K562 (cell line): Measurements from ENCODE around the gene ADK. TPM values are rescaled to one million over a fixed set of nuclear protein-coding genes. Genes with fewer than 3 reads are reported as not detected.

Experiments
- ADNP ChIP-seq: fragments of 200-800 bp; sonication (Bioruptor generic); IDR thresholded peaks from 2 replicates; pipeline ENCODE4 v1.6.1; 2016; ENCODE audit warnings: missing genetic modification characterization, missing compliant biosample characterization
- ARID3B ChIP-seq: fragments of 250-450 bp; sonication (Bioruptor Pico); IDR thresholded peaks from 2 replicates; pipeline ENCODE4 v1.4.0; 2020; ENCODE audit warnings: borderline replicate concordance
- CBX1 ChIP-seq: sonication (generic); IDR thresholded peaks from 2 replicates; pipeline ENCODE4 v1.6.1; 2016; ENCODE audit warnings: antibody characterized with exemption, low read depth, mild to moderate bottlenecking
- CREB5 ChIP-seq: fragments of 250-450 bp; sonication (Bioruptor Pico); IDR thresholded peaks from 2 replicates; pipeline ENCODE4 v1.5.0; 2020; ENCODE audit warnings: mild to moderate bottlenecking
- ESRRB ChIP-seq: fragments of 250-450 bp; sonication (Bioruptor Pico); IDR thresholded peaks from 2 replicates; pipeline ENCODE4 v1.5.0; 2020; ENCODE audit warnings: mild to moderate bottlenecking, moderate library complexity, borderline replicate concordance
- HLTF ChIP-seq: fragments of 450-650 bp; IDR thresholded peaks from 2 replicates; pipeline ENCODE4 v1.6.1; 2016
- HOMEZ ChIP-seq: fragments of 250-450 bp; sonication (Bioruptor Pico); IDR thresholded peaks from 2 replicates; pipeline ENCODE4 v1.4.0; 2020; ENCODE audit warnings: mild to moderate bottlenecking, moderate library complexity
- NFRKB ChIP-seq: fragments of 450-650 bp; IDR thresholded peaks from 2 replicates; pipeline ENCODE4 v1.6.1; 2016; ENCODE audit warnings: low read depth
- POLR2AphosphoS5 ChIP-seq: IDR thresholded peaks from 2 replicates; pipeline ENCODE4 v1.6.1; 2011; ENCODE audit warnings: mild to moderate bottlenecking, low read depth, low read length, moderate library complexity; ENCODE audit not compliant: control insufficient read depth, insufficient read depth
- POLR2H ChIP-seq: IDR thresholded peaks from 2 replicates; pipeline ENCODE4 v1.6.1; 2016; ENCODE audit warnings: missing genetic modification characterization, low read depth, mild to moderate bottlenecking, control low read depth, missing compliant biosample characterization, moderate library complexity
- SNRNP70 ChIP-seq: fragments of 200-400 bp; formaldehyde crosslinking; optimal IDR thresholded peaks from 2 replicates; pipeline ENCODE3; 2017; ENCODE audit warnings: low read depth, low read length
- SRF ChIP-seq, 2 experiments: fragments of 250-450, 450-650 bp in 1 of 2; sonication (Bioruptor Pico) in 1 of 2; sonication (generic) in 1 of 2; formaldehyde crosslinking; IDR thresholded peaks; 2 replicates each; pipeline versions ENCODE4 v1.5.0 to v1.5.1; 2020 to 2022; ENCODE audit warnings: mild to moderate bottlenecking in 1 of 2, missing genetic modification reagents in 1 of 2
- TEAD2 ChIP-seq: fragments of 450-650 bp; IDR thresholded peaks from 2 replicates; pipeline ENCODE4 v1.6.1; 2016; ENCODE audit warnings: missing genetic modification characterization, control low read depth, missing compliant biosample characterization
- TFAP4 ChIP-seq: sonication (generic); formaldehyde crosslinking; IDR thresholded peaks from 2 replicates; pipeline ENCODE4 v1.8.0; 2022; ENCODE audit warnings: missing genetic modification reagents, mild to moderate bottlenecking, moderate library complexity, borderline replicate concordance
- TSHZ1 ChIP-seq: fragments of 250-450 bp; sonication (Bioruptor Pico); IDR thresholded peaks from 2 replicates; pipeline ENCODE4 v1.4.0; 2020; ENCODE audit warnings: mild to moderate bottlenecking, moderate library complexity
- ZNF146 ChIP-seq: IDR thresholded peaks from one replicate; pipeline ENCODE4 v1.6.1; 2018; ENCODE audit warnings: missing compliant biosample characterization; ENCODE audit not compliant: unreplicated experiment
- ZNF212 ChIP-seq: fragments of 450-650 bp; formaldehyde crosslinking; IDR thresholded peaks from 2 replicates; pipeline ENCODE4 v1.4.0; 2020; ENCODE audit warnings: mild to moderate bottlenecking
- ZNF282 ChIP-seq: sonication (generic); formaldehyde crosslinking; IDR thresholded peaks from 2 replicates; pipeline ENCODE4 v1.8.1; 2023; ENCODE audit warnings: missing genetic modification reagents
- ZSCAN29 ChIP-seq: fragments of 450-650 bp; IDR thresholded peaks from 2 replicates; pipeline ENCODE4 v1.6.1; 2017
- polyA plus RNA-seq, 8 experiments: library from polyadenylated mRNA; depleted of rRNA in 4 of 8; stranded (reverse) in 5 of 8; unstranded in 3 of 8; fragments of >200 nt; fragmentation: Nextera tagmentation in 2 of 8; fragmentation: Illumina TruSeq in 1 of 8; extraction: Ambion mirVana in 2 of 8; extraction: Trizol in 1 of 8; gene quantifications; 2 replicates each; pipeline versions ENCODE4 v1.2.1 to v1.2.3, GENCODE V29; 2011 to 2014; ENCODE audit warnings: inconsistent platforms in 1 of 8, missing spikeins in 1 of 8
- total RNA-seq, 7 experiments: library from RNA; depleted of rRNA in 6 of 7; stranded (reverse); fragments of >200 nt in 6 of 7; fragmentation: Illumina TruSeq in 2 of 7; extraction: Trizol in 2 of 7; gene quantifications; 2 replicates each; pipeline versions ENCODE4 v1.2.1 to v1.2.3, GENCODE V29; 2011 to 2021; ENCODE audit warnings: low replicate concordance in 1 of 7

The ADK gene
- total and polyA plus RNA-seq, 9 of the 15 experiments (the other 6 are each of a cell fraction or from before 2014, with no cell fraction given), result 54.2 to 97.8 (median 73.6) TPM

GRCh38 chr10:74176380-74177139 is 25.5 kb downstream of the ADK start (continued):
- TF ChIP-seq ESRRB (no peak), POLR2H (tag) (peak; percentile 72; the same call in 1 of the 2 replicates), HLTF (no peak), HOMEZ (CRISPR knock-in tag) (0 out of 2 replicates have a peak, but pooled peaks have one; percentile 58), TSHZ1 (no peak), ZNF282 (CRISPR knock-in tag) (no peak), ADNP (no peak), SRF (CRISPR knock-in tag; IDR thresholded peaks at IDR 0.05) (peak in 1 of 2 experiments; percentile 81; a peak in 2 of 4 replicates), TEAD2 (tag) (no peak), TFAP4 (CRISPR knock-in tag) (peak; percentile 90), SNRNP70 (no peak), ZNF146 (CRISPR knock-in tag) (no peak), POLR2AphosphoS5 (no peak), CREB5 (CRISPR knock-in tag) (no peak), ZNF212 (no peak), CBX1 (0 out of 2 replicates have a peak, but pooled peaks have one; percentile 35), NFRKB (peak; percentile 97; the same call in 1 of the 2 replicates), ARID3B (CRISPR knock-in tag) (no peak; the same call in 1 of the 2 replicates), ZSCAN29 (no peak)
